GM13976 (cell line): Measurements from ENCODE around the gene CENPT.
"Not testable (repeated sequence)": the region's sequence is repeated elsewhere in the genome, so short reads cannot be mapped to it uniquely, and the experiment has no call there.

Experiments used
- DNase-seq: peaks from one replicate; pipeline ENCODE4 v3.0.0; 2012; ENCODE audit warnings: low spot score
- in situ Hi-C: fragments of 300-500 bp; cut with MboI; formaldehyde crosslinking; loops from one replicate; pipeline ENCODE4 v1.12.0; 2022; ENCODE audit warnings: low sequenced_read_pairs, mixed read lengths, inconsistent platforms; ENCODE audit not compliant: unreplicated experiment
- TF ChIP-seq, protein P1 (sequence below): IDR thresholded peaks from 2 replicates; pipeline ENCODE4 v1.5.1; 2012; ENCODE audit warnings: borderline replicate concordance, mild to moderate bottlenecking; ENCODE audit not compliant: insufficient read depth; ENCODE audit errors: extremely low read depth, missing control alignments, control extremely low read depth

CENPT gene

DNA sequence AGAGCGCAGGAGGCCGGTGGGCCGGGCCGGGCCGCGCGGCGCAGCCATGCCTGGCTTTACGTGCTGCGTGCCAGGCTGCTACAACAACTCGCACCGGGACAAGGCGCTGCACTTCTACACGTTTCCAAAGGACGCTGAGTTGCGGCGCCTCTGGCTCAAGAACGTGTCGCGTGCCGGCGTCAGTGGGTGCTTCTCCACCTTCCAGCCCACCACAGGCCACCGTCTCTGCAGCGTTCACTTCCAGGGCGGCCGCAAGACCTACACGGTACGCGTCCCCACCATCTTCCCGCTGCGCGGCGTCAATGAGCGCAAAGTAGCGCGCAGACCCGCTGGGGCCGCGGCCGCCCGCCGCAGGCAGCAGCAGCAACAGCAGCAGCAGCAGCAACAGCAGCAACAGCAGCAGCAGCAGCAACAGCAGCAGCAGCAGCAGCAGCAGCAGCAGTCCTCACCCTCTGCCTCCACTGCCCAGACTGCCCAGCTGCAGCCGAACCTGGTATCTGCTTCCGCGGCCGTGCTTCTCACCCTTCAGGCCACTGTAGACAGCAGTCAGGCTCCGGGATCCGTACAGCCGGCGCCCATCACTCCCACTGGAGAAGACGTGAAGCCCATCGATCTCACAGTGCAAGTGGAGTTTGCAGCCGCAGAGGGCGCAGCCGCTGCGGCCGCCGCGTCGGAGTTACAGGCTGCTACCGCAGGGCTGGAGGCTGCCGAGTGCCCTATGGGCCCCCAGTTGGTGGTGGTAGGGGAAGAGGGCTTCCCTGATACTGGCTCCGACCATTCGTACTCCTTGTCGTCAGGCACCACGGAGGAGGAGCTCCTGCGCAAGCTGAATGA is 4.8 kb downstream of the CENPT start:
- in situ Hi-C loops = no loop called here
- peak; percentile 54 for DNase-seq
- TF ChIP-seq, protein P1, sequence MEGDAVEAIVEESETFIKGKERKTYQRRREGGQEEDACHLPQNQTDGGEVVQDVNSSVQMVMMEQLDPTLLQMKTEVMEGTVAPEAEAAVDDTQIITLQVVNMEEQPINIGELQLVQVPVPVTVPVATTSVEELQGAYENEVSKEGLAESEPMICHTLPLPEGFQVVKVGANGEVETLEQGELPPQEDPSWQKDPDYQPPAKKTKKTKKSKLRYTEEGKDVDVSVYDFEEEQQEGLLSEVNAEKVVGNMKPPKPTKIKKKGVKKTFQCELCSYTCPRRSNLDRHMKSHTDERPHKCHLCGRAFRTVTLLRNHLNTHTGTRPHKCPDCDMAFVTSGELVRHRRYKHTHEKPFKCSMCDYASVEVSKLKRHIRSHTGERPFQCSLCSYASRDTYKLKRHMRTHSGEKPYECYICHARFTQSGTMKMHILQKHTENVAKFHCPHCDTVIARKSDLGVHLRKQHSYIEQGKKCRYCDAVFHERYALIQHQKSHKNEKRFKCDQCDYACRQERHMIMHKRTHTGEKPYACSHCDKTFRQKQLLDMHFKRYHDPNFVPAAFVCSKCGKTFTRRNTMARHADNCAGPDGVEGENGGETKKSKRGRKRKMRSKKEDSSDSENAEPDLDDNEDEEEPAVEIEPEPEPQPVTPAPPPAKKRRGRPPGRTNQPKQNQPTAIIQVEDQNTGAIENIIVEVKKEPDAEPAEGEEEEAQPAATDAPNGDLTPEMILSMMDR = peak; percentile 50

DNA sequence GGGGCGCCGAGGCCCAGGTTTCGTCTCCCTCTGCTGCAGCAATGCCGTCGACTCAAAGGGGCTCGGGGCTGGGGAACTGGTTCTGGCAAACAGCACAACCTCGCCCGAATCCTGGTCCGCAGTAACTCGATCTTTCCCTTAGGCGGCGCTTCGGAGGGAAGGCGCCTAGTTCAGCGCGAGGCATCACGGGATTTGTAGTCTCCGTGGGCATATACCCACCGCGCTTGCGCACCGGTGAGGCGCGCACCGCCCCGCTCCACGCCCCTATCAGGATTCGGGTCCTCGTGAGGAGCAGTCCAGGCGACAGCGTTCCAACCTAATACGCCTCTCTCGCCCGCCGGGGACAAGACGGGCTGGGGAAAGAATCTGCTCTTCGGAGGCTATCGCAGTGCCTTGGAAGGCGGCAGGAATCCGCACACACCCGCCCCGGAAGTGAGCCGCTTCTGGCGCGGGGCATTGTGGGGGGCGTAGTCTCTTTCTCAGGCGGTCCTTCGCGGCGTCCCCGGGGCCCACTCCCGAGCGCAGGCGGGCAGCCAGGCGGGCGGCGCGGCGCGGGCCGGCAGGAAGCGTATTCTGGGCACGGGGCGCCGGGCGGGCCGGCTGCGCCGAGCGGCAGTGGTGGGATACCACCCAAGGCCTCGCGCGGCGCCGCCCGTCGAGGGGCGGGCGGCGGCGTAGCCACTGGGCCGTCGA is 5.5 kb downstream of the CENPT start, which contains the start of gene THAP11:
Gene THAP11, plus strand, starts transcription at position 505 of the 693 bp plus-strand sequence. CDS start 235 bp downstream, outside the sequence.
- DNase-seq = peak; percentile 93
- in situ Hi-C loops = no loop called here

DNA sequence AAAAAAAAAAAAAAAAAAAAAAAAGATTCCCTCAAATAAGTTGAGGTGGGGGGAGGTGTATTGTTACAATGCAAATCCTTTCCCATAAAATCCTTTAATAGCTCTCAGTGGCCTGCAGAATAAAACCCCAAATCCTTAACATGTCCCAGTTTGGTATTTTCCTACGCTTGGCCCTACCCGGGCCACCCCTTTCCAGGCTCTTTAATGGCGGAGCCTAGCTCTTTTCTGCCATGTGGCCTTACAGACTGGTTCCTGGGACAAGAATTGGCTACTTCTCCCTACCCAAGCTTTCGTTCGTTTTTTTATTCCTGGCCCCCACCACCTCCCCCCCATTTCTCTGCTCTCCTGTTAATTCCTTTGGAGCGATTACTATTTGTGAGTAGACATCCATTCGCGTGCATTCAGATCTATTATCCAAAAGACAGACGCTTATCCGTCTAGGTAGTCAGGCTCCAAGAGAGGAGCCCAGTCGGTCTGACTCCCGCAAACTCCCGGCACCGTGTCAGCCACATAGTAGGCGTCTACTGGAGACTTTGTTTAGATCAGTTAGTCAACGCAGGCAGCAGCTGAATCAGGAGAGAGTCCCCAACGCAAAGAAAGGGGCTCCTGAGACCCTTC is 6.2 kb downstream of the CENPT start:
- in situ Hi-C loops = no loop called here

More for the DNA sequence above, 5.5 kb downstream of the CENPT start, which contains the start of gene THAP11:
- TF ChIP-seq, protein P1 = peak; percentile 94

DNA sequence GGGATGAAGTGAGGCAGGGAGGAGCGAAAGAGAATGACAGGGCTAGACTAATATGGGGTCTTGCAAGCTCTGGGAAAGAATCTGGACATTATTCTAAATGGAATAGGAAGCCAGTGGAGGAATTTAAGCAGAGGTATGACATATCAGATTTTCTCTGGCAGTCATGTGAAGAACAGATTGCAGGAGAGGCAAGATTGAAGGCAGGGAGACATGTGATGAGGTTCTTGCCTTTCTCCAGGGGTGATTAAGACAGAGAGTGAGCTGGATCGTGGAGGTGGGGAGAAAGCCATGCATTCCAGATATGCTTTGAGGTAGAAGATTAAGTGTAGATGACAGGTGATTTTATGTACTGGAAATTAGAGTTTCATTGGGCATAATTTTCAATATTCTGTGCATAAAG is 9.7 kb downstream of the CENPT start:
- DNase-seq = no peak
- TF ChIP-seq, protein P1 = no peak
- in situ Hi-C loops = no loop called here

More for the DNA sequence above, 6.2 kb downstream of the CENPT start:
- TF ChIP-seq, protein P1 = no peak
- no peak for DNase-seq

DNA sequence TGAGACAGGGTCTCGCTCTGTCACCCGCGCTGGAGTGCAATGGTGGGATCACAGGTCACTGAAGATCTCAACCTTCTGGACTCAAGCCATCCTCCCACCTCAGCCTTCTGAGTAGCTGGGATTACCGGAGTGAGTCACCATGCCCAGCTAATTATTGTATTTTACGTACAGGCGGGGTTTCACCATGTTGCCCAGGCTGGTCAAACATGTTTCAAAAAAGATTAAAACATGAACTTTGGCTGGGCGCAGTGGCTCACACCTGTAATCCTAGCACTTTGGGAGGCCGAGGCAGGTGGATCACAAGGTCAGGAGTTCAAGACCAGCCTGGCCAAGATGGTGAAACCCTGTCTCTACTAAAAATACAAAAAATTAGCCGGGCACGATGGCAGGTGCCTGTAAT is 10.3 kb downstream of the CENPT start:
- DNase-seq, in situ Hi-C loops: not testable (repeated sequence)

DNA sequence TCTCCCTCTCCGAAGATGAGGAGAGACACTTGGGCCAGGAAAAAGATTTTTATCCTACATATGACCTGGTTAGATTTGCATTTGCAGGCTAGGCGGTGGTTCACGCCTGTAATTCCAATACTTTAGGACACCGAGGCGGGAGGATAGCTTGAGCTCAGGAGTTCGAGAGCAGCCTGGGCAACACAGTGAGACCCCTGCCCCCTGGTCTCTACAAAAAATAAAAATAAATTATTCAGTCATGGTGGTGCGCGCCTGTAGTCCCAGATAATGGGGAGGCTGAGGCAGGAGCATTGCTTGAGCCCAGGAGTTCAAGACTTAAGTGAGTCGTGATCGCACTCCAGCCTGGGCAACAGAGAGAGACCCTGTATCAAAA is 13.3 kb downstream of the CENPT start:
- in situ Hi-C loops = no loop called here
- TF ChIP-seq, protein P1 = no peak
- DNase-seq = no peak
